ENCODE measurements around the gene EXOC6B.

The EXOC6B gene

GRCh38 chr2:72803151-72803550 is 22.7 kb downstream of the EXOC6B start:
- DNase-seq = no peak
- in situ Hi-C loops (cut with HindIII; ENCODE audit: low pct_ligation_motif_present, low pct_unique_long_range_greater_than_20kb, low sequenced_read_pairs) = no loop called here

- DNase-seq = no peak
- in situ Hi-C loops (cut with HindIII; ENCODE audit: low pct_ligation_motif_present, low pct_unique_long_range_greater_than_20kb, low sequenced_read_pairs) = no loop called here
Observed at GRCh38 chr2:72800492-72800891, 25.3 kb downstream of the EXOC6B start.

- in situ Hi-C loops (cut with HindIII; ENCODE audit: low pct_ligation_motif_present, low pct_unique_long_range_greater_than_20kb, low sequenced_read_pairs) = no loop called here
- DNase-seq = no peak
Observed at GRCh38 chr2:72797740-72798139, 28.1 kb downstream of the EXOC6B start.

GRCh38 chr2:72796766-72797165 is 29.1 kb downstream of the EXOC6B start:
- in situ Hi-C loops (cut with HindIII; ENCODE audit: low pct_ligation_motif_present, low pct_unique_long_range_greater_than_20kb, low sequenced_read_pairs) = no loop called here
- no peak for DNase-seq

- in situ Hi-C loops (cut with HindIII; ENCODE audit: low pct_ligation_motif_present, low pct_unique_long_range_greater_than_20kb, low sequenced_read_pairs) = no loop called here
- peak; percentile 23 for DNase-seq
Observed at GRCh38 chr2:72794572-72794971, 31.3 kb downstream of the EXOC6B start.

- DNase-seq = peak; percentile 22
- in situ Hi-C loops (cut with HindIII; ENCODE audit: low pct_ligation_motif_present, low pct_unique_long_range_greater_than_20kb, low sequenced_read_pairs) = no loop called here
Observed at GRCh38 chr2:72793798-72794440, 31.9 kb downstream of the EXOC6B start.

- DNase-seq = no peak
- in situ Hi-C loops (cut with HindIII; ENCODE audit: low pct_ligation_motif_present, low pct_unique_long_range_greater_than_20kb, low sequenced_read_pairs) = no loop called here
Observed at GRCh38 chr2:72789241-72789640, 36.6 kb downstream of the EXOC6B start.

- DNase-seq = no peak
- in situ Hi-C loops (cut with HindIII; ENCODE audit: low pct_ligation_motif_present, low pct_unique_long_range_greater_than_20kb, low sequenced_read_pairs) = no loop called here
Observed at GRCh38 chr2:72788756-72789155, 37.1 kb downstream of the EXOC6B start.

- in situ Hi-C loops (cut with HindIII; ENCODE audit: low pct_ligation_motif_present, low pct_unique_long_range_greater_than_20kb, low sequenced_read_pairs) = no loop called here
- no peak for DNase-seq
Observed at GRCh38 chr2:72785517-72785916, 40.3 kb downstream of the EXOC6B start.

GRCh38 chr2:72782520-72782919 is 43.3 kb downstream of the EXOC6B start:
- in situ Hi-C loops (cut with HindIII; ENCODE audit: low pct_ligation_motif_present, low pct_unique_long_range_greater_than_20kb, low sequenced_read_pairs) = no loop called here
- no peak for DNase-seq

GRCh38 chr2:72781480-72781879 is 44.4 kb downstream of the EXOC6B start:
- in situ Hi-C loops (cut with HindIII; ENCODE audit: low pct_ligation_motif_present, low pct_unique_long_range_greater_than_20kb, low sequenced_read_pairs) = no loop called here
- DNase-seq = no peak

- DNase-seq = no peak
- in situ Hi-C loops (cut with HindIII; ENCODE audit: low pct_ligation_motif_present, low pct_unique_long_range_greater_than_20kb, low sequenced_read_pairs) = no loop called here
Observed at GRCh38 chr2:72780477-72780876, 45.4 kb downstream of the EXOC6B start.

- DNase-seq = no peak
- in situ Hi-C loops (cut with HindIII; ENCODE audit: low pct_ligation_motif_present, low pct_unique_long_range_greater_than_20kb, low sequenced_read_pairs) = no loop called here
Observed at GRCh38 chr2:72779495-72779894, 46.3 kb downstream of the EXOC6B start.

GRCh38 chr2:72778410-72778809 is 47.4 kb downstream of the EXOC6B start:
- DNase-seq = peak; percentile 87
- in situ Hi-C loops (cut with HindIII; ENCODE audit: low pct_ligation_motif_present, low pct_unique_long_range_greater_than_20kb, low sequenced_read_pairs) = no loop called here

GRCh38 chr2:72770879-72771461 is 54.9 kb downstream of the EXOC6B start:
- DNase-seq = peak; percentile 79

GRCh38 chr2:72765997-72766609 is 59.7 kb downstream of the EXOC6B start:
- no peak for DNase-seq
- in situ Hi-C loops (cut with HindIII; ENCODE audit: low pct_ligation_motif_present, low pct_unique_long_range_greater_than_20kb, low sequenced_read_pairs) = no loop called here

More at GRCh38 chr2:72770879-72771461, 54.9 kb downstream of the EXOC6B start:
- in situ Hi-C loops (cut with HindIII; ENCODE audit: low pct_ligation_motif_present, low pct_unique_long_range_greater_than_20kb, low sequenced_read_pairs) = no loop called here

- peak; percentile 25 for DNase-seq
- in situ Hi-C loops (cut with HindIII; ENCODE audit: low pct_ligation_motif_present, low pct_unique_long_range_greater_than_20kb, low sequenced_read_pairs) = no loop called here
Observed at GRCh38 chr2:72762276-72762675, 63.6 kb downstream of the EXOC6B start.

- in situ Hi-C loops (cut with HindIII; ENCODE audit: low pct_ligation_motif_present, low pct_unique_long_range_greater_than_20kb, low sequenced_read_pairs) = no loop called here
- no peak for DNase-seq
Observed at GRCh38 chr2:72759755-72760154, 66.1 kb downstream of the EXOC6B start.

- in situ Hi-C loops (cut with HindIII; ENCODE audit: low pct_ligation_motif_present, low pct_unique_long_range_greater_than_20kb, low sequenced_read_pairs) = no loop called here
- DNase-seq = no peak
Observed at GRCh38 chr2:72757177-72757775, 68.6 kb downstream of the EXOC6B start.

Measured in ACHN (cell line).